Loucy (cell line): ENCODE data around the gene LHFPL3.

Source experiments
- EZH2phosphoT487 ChIP-seq: fragments of 200-600 bp; IDR thresholded peaks from 2 replicates; pipeline ENCODE4 v1.6.1; 2018; ENCODE audit warnings: antibody characterized with exemption, mild to moderate bottlenecking, moderate library complexity, borderline replicate concordance
- TF ChIP-seq, protein P1 (sequence below): fragments of 200-600 bp; sonication (generic); conservative IDR thresholded peaks from 2 replicates; pipeline ENCODE4 v1.5.1; 2014; ENCODE audit warnings: mild to moderate bottlenecking, antibody characterized with exemption, low read length

DNA sequence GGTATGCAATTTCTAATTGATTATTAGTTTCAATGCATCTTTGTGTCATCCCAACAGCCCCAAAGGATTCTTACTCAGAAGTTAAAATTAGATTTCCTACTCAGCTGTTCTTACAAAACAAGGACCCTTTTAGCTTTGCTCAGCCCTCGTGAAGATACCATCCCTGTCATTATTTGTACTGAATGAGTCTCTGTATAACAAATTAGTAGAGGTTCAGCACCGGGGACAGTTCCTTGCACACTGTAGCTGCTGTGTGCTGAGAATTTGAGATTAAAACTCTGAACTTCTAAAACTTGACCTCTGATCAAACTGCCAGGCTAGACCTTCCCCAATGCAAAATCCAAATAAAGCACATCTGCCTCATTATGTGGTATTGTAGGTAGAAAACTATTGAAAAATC lies 299.1 kb downstream of the LHFPL3 start:
- TF ChIP-seq, protein P1, sequence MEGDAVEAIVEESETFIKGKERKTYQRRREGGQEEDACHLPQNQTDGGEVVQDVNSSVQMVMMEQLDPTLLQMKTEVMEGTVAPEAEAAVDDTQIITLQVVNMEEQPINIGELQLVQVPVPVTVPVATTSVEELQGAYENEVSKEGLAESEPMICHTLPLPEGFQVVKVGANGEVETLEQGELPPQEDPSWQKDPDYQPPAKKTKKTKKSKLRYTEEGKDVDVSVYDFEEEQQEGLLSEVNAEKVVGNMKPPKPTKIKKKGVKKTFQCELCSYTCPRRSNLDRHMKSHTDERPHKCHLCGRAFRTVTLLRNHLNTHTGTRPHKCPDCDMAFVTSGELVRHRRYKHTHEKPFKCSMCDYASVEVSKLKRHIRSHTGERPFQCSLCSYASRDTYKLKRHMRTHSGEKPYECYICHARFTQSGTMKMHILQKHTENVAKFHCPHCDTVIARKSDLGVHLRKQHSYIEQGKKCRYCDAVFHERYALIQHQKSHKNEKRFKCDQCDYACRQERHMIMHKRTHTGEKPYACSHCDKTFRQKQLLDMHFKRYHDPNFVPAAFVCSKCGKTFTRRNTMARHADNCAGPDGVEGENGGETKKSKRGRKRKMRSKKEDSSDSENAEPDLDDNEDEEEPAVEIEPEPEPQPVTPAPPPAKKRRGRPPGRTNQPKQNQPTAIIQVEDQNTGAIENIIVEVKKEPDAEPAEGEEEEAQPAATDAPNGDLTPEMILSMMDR = no peak
- TF ChIP-seq EZH2phosphoT487 = no peak
